Putamen (tissue), 1 donor: Measurements from ENCODE around the gene C8G.

Experiments
- DNase-seq: peaks from one replicate; pipeline ENCODE4 v3.0.0-alpha.2; 2016; ENCODE audit warnings: low spot score

C8G gene

GRCh38 chr9:136944519-136945332, at the start of gene C8G, which contains the start of gene FBXW5:
Gene C8G (plus strand): TSS chr9:136945243. CDS start chr9:136945321, 78 bp downstream.
Gene FBXW5 (minus strand): TSS chr9:136944738. CDS start chr9:136944083, 655 bp downstream.
- DNase-seq = peak; percentile 92

- no peak for DNase-seq
Measured at GRCh38 chr9:136896027-136896426, 49.0 kb upstream of the C8G start.

- DNase-seq = no peak
Measured at GRCh38 chr9:136898483-136899100, 46.5 kb upstream of the C8G start.

DNA sequence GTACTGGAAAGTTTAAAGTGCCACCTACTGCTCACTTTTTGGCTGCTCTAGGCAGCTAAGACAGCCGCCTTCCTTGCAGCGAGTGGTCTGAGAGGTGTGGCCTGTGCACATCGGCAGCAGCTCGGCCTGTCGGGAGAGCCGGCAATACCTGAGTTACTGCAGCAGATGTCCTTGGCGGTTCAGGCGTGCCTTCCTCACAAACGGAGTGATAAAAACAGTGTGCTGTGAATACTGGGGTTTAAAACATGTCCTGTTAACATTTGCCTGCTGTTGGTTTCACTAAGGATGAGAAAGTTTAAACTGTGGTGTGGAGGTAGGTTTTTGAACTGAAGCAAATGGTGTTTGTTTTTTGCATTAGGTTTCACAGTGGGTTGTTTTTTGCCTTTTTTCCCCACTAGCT, 45.8 kb upstream of the C8G start:
- no peak for DNase-seq

DNA sequence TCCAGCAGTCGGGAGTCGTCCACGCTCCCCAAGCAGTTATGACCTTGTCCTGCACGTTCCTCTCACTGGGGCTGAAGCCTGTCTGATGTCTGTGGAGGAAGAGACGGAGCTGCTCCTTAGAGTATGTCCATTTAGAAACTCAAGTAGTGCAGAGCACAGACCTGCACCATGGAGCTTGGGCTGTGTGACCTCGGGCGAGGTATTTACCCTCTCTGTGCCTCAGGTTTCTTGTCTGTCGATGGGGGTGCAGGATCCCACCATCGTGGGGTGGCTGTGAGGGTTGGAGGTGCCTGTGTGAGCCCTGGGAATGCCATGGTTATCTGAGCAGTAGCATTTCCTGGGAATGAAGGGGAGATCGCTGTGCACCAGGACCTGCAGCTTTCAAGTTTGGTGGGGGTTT, 44.5 kb upstream of the C8G start:
- DNase-seq = no peak

GRCh38 chr9:136900988-136901515, 44.0 kb upstream of the C8G start:
- no peak for DNase-seq

DNA sequence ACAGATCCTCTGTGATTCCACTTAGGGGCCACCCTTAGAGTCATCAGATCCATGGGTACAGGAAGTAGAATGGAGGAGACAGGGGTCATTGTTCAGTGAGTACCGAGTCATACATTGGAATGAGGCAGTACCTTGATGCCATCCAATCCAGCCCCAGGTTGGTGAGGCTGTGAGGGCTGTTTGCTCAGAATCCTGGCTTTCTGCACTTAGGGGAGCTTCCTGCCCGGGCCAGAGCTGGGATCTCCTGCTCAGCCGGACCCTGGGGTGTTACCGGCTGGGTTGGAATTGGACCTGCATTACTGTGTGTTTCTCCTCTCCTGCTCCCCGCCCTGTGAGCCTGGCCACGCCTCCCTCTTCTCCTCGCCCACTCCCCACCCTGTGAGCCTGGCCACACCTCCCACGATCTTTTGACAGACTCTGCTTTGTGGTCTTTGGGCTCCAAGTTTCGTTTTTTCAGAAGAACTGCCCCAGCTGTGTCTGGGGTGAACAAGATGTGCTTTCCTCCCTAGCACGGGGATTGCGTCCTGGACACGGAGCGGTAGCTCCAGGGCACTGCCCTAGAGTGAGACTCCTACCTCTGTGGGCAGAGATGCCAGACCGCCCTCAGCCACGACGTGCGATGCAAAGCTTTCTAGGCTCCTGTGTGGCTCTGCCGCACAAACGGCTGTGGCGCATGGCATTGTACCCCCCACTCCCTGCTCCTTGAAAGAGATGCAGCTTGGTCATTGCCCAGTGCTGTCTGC, 43.4 kb upstream of the C8G start:
- no peak for DNase-seq

- DNase-seq = no peak
Measured at GRCh38 chr9:136902259-136902821, 42.7 kb upstream of the C8G start.

DNA sequence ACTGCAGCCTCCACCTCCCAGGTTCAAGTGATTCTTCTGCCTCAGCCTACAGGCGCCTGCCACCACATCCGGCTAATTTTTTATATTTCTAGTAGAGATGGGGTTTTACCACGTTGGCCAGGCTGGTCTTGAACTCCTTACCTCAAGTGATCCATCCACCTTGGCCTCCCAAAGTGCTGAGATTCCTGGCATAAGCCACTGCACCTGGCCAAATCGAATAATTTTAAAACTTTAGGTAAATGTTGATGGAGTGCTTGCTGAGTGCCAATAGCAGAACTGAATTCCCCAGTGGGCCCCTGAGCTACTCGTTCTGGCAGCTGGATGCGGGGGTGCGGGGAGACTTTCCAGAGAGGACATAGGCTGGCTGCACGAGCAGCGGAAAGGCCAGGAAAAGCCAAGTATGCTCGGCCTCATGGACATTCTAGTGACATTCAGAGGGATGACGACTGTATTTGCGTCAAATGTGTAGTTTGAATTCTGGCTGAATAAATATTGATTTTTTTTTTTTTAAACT, 41.9 kb upstream of the C8G start:
- no peak for DNase-seq

- no peak for DNase-seq
Measured at GRCh38 chr9:136906266-136906665, 38.8 kb upstream of the C8G start.

DNA sequence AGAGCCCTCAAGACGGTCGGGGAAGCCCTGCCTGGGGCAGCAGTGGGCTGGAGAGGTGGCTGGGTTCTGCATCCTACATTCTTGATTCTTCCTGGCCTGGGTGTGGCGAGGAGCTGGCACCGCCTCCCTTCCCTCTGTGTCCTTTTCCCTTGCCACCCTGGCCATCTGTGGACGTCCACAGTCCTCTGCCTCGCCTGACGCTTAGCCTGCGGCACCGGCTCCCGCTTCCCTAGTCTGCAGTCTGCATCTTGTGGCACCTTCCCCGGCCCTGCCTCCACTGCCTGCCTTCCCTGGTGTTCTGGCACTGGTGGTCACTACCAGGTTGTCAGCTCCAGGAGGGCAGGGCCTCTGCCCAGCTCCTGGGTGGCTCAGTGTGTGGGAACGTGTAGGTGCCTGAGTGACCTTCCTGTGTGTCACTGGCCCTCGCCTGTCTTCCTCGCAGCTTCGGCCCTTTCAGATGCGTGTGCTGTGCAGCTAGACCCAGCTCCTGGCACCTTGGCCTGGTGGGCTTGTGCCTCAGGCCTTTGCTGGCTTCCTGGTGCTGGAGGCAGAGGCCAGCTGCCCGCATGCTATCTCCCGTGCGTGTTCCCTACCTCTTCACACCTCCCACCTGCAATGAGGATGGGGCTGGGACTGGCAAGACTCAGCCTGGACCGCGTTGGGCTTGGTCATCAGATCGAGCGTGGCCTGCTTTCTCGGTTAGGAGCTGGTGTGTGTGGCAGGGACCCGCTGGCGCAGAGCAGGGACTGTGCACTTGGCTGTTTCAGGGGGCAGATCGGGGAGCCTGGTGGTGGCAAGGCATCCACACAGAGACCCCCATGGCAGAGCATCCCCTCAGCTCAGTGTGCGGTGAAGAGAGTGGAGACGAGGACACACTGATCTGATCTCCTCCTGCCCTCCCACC, 37.8 kb upstream of the C8G start:
- DNase-seq = no peak

GRCh38 chr9:136910197-136910900, 34.7 kb upstream of the C8G start:
- DNase-seq = no peak

DNA sequence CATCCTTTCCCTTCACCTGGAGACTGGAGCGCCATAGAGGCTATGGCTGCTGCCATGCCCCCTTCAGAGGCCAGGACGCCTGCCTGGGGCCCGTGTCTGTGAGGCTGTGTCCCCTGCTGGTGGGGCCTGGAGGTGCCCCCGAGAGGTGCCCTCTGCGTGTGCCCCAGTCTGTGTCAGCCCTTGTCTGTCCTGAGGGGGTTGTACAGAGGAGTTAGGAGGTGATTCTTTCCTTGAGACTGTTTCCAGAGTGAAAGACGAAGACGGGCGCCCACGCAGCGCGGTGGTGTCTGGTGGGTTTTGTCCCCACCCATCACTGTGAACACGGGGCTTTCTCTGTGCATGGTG, 34.2 kb upstream of the C8G start:
- no peak for DNase-seq

GRCh38 chr9:136913701-136914438, 31.2 kb upstream of the C8G start:
- no peak for DNase-seq

DNA sequence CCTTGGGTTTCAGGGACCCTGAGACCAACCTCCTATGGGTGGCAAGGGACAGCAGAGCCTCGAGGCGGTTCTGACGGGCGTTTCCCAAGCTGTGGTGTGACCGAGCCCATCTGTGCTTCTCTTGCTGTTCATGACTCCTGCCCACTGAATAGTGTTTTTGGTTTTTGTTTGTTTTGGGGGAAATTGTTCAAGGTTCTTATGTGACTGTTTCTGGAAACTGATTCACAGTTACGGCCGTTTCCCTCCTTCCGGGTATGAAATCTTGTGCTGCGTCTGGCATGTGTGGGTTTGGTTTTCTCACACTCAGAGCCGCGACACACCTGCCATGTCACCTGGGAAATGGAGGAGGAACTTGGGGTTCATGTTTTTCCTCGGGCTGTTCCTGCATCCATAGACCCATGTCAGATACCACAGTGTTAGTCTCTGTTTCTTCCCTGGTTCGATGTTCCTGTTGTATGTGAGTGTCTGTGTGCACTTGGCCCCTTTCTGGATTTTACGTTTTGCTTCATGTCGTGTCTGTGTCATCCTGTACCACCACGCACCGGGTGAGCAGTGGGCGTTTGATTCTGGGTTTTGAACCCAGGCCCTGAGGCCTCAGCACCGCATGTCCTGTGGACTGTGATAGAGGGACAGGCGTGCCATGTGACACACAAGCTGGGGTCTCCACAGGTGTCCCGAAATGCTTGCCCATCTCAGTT, 29.3 kb upstream of the C8G start:
- no peak for DNase-seq

- DNase-seq = no peak
Measured at GRCh38 chr9:136916330-136917184, 28.5 kb upstream of the C8G start.

GRCh38 chr9:136917902-136918301, 27.1 kb upstream of the C8G start:
- no peak for DNase-seq

DNA sequence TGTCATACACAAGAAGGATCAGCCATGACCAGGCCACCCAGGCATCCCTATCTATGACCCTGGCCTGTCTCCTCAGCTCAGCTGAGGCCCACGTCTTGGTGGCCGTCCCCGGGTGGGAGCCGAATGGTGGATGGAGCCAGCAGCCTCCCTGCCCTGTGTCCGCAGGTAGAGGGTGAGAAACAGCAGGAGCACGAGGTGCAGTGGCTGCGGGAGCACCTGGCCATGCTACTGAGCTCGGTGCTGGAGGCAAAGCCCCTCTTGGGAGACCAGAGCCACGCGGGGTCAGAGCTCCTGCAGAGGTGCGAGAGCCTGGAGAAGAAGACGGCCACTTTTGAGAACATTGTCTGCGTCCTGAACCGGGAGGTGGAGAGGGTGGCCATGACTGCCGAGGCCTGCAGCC, 25.0 kb upstream of the C8G start:
- no peak for DNase-seq
